ENCODE data around the gene DCP2. TPM values are rescaled to one million over a fixed set of nuclear protein-coding genes. Genes with fewer than 3 reads are reported as not detected.

Gene DCP2
- total and polyA plus RNA-seq, 9 donors, result 12.4 to 58.7 (median 40.6) TPM

DNA sequence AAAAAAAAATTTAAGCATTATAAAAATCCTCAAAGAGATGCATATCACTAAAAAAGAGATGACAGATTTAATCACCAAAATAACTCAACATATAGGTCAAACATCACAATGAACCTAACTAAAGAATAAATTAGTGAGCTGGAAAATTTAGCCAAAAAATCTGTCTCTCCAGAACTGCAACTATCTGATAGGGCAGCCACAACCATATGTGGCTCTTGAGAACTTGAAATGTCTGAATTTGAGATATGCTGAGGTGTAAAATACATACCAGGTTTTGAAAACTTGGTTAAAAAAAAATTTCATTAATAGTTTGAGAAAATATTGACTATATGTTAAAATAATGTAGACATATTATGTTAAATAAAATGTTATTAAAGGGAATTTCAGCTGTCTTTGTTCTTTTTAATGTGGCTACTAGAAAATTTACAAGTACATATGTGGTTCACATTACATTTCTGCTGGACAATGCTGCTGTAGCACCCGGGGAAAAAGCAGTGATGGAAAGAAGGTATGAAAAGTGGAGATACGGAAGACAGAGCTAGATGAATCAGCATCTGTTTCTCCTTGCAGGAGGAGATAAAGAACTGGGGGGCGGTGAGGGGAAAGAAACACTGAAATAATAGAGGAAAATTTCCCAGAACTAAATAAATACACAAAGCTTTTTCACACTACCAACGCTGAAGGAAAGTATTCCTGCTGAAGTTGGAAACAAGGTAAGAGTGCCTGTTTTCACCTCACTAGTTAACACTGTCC is 66.1 kb downstream of the DCP2 start:
- WGBS, 3 donors, result 17 to 35% (median 29%) methylated on average over 4 of the region's 4 CpGs
- intact Hi-C loops (cut with DNase I), result no loop called here

DNA sequence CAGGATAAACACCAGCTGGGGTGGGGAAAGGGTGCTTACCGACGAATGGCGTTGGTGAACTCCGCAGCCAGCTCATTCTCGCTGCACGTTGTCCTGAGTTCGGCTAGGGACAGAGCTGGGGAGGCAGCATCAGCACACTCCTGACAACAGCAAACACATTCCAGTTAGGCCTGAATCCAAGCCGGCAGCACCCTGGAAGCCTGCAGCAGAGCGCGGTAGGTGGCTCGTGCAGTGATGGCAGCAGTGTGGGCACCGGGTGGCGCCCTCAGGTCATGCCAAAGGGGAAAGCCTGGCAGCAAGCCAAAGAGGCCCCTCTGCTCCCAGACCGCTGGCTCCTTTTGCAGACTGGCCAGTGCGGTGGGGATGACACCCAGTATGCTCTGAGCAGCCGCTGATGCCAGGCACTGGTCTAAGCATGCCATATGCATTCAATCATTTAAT is 66.9 kb downstream of the DCP2 start:
- intact Hi-C loops (cut with DNase I), result no loop called here
- Histone ChIP-seq H3K9me3 (no peaks in the 10 kb centered on the region), H3K27me3 (no peaks in the 10 kb centered on the region), H3K27ac (peak overlapping the region in 1 of 2 donors; percentile 11), H3K36me3 (no peaks in the 10 kb centered on the region), H3K4me3 (no peak overlapping the region), H3K4me1 (ENCODE audit: insufficient read depth) (peaks cover 14% of the 10 kb centered on the region)
- DNase-seq, result peak in 4 of 5 donors; percentile 46 to 73 (median 68)
- TF ChIP-seq, protein P1, sequence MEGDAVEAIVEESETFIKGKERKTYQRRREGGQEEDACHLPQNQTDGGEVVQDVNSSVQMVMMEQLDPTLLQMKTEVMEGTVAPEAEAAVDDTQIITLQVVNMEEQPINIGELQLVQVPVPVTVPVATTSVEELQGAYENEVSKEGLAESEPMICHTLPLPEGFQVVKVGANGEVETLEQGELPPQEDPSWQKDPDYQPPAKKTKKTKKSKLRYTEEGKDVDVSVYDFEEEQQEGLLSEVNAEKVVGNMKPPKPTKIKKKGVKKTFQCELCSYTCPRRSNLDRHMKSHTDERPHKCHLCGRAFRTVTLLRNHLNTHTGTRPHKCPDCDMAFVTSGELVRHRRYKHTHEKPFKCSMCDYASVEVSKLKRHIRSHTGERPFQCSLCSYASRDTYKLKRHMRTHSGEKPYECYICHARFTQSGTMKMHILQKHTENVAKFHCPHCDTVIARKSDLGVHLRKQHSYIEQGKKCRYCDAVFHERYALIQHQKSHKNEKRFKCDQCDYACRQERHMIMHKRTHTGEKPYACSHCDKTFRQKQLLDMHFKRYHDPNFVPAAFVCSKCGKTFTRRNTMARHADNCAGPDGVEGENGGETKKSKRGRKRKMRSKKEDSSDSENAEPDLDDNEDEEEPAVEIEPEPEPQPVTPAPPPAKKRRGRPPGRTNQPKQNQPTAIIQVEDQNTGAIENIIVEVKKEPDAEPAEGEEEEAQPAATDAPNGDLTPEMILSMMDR (IDR thresholded peaks at IDR 0.05), result no peak
- no peak for TF ChIP-seq POLR2A (IDR thresholded peaks at IDR 0.05)
- no peak for TF ChIP-seq EP300 (IDR thresholded peaks at IDR 0.05)
- WGBS, 3 donors, result 36 to 54% (median 50%) methylated on average over 16 of the region's 16 CpGs

More for the DNA sequence above, 66.1 kb downstream of the DCP2 start:
- Histone ChIP-seq H3K4me1 (ENCODE audit: insufficient read depth) (peaks cover 13% of the 10 kb centered on the region), H3K4me3 (no peak overlapping the region), H3K9me3 (no peaks in the 10 kb centered on the region), H3K27ac (peak overlapping the region in 1 of 2 donors; percentile 11), H3K27me3 (no peaks in the 10 kb centered on the region), H3K36me3 (no peaks in the 10 kb centered on the region)
- no peak for DNase-seq
- TF ChIP-seq, protein P1 (IDR thresholded peaks at IDR 0.05), result no peak
- TF ChIP-seq POLR2A (IDR thresholded peaks at IDR 0.05) (no peak), EP300 (IDR thresholded peaks at IDR 0.05) (no peak)

DNA sequence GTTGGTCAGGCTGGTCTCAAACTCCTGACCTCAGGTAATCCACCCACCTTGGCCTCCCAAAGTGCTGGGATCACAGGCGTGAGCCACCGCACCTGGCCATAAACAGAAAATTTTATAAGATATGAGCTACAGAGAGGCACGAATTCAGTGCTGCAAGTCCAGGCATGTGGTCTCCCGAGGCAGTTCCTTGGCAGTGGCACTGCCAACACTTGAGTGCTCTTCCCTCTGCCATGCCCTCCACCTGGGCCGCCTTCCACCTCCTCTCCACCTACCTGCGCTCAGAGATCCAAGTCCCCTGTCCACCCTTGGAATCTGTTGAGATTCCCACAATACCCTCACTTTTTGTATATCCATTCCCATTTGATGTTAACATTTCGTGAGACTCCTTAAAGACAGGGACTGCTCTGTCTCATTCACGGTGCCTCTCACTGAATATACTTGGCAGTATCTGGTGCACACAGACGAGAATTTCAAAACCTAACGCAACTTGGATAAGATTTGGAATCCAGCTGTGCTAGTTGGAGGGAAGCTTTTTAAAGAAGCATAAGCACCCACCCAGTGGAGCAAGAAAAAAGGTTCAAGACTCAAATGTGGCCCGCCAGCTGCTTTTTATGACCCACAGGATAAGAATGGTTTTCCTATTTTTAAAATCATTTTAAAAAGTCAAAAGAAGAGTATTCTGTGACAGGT is 68.3 kb downstream of the DCP2 start:
- no peaks in the 10 kb centered on the region for H3K27me3 ChIP-seq
- intact Hi-C loops (cut with DNase I), result no loop called here
- no peak overlapping the region for H3K4me3 ChIP-seq
- WGBS, 3 donors, result 59 to 66% (median 59%) methylated on average over 11 of the region's 11 CpGs
- no peak overlapping the region for H3K27ac ChIP-seq
- DNase-seq, result peak in 1 of 5 donors; percentile 19
- peaks cover 11% of the 10 kb centered on the region for H3K4me1 ChIP-seq (ENCODE audit: insufficient read depth)
- TF ChIP-seq EP300 (IDR thresholded peaks at IDR 0.05) (no peak), POLR2A (IDR thresholded peaks at IDR 0.05) (no peak)
- TF ChIP-seq, protein P1 (IDR thresholded peaks at IDR 0.05), result no peak
- H3K36me3 ChIP-seq, result no peaks in the 10 kb centered on the region
- no peaks in the 10 kb centered on the region for H3K9me3 ChIP-seq

DNA sequence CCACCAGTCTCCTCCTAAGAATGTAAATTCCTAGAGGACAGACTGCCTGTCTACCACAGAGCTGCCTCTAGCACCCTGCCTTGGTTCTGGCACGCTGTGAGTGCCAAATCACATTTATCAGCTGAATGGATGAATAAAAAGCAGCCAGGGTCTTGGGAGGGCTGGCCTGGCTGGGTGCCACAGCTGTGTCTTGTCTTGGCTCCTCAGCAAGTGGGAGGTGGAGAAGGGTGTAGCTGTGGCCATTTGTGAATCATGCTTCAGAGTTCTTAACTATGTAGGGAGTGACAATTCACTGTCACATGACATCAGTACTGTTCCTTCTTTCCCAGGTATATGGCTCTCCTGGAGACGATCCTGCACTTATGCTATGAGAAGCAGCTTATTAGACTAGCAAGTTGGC is 70.6 kb downstream of the DCP2 start:
- H3K4me3 ChIP-seq, result no peak overlapping the region
- WGBS, 3 donors, result 23 to 37% (median 24%) methylated on average over 2 of the region's 2 CpGs
- H3K27me3 ChIP-seq, result no peaks in the 10 kb centered on the region
- DNase-seq, result peak in 3 of 5 donors; percentile 54 to 72 (median 56)
- TF ChIP-seq POLR2A (IDR thresholded peaks at IDR 0.05) (no peak), EP300 (IDR thresholded peaks at IDR 0.05) (no peak)
- peak overlapping the region in 1 of 2 donors; percentile 64 for H3K27ac ChIP-seq
- H3K36me3 ChIP-seq, result no peaks in the 10 kb centered on the region
- no peaks in the 10 kb centered on the region for H3K9me3 ChIP-seq
- intact Hi-C loops (cut with DNase I), result no loop called here
- peaks cover 14% of the 10 kb centered on the region for H3K4me1 ChIP-seq (ENCODE audit: insufficient read depth)
